Esophagus squamous epithelium (tissue), 4 donors: ENCODE results near the gene MRGPRD.

ENCODE experiments used
- CTCF ChIP-seq, 6 experiments: fragments of 450-650 bp in 4 of 6; fragments of 200-600 bp in 2 of 6; sonication (generic) in 2 of 6; IDR thresholded peaks; one replicate each; pipeline ENCODE4 v1.5.1; 2016 to 2019; ENCODE audit warnings: antibody characterized with exemption in 6 of 6, mild to moderate bottlenecking in 4 of 6, moderate library complexity in 4 of 6
- POLR2A ChIP-seq, 4 donors: fragments of 450-650 bp; IDR thresholded peaks; one replicate each; pipeline ENCODE4 v1.6.1; 2017; ENCODE audit warnings: antibody characterized with exemption in 4 of 4, mild to moderate bottlenecking in 4 of 4, moderate library complexity in 3 of 4

- no peak for TF ChIP-seq CTCF (IDR thresholded peaks at IDR 0.05)
- TF ChIP-seq POLR2A (IDR thresholded peaks at IDR 0.05) = no peak
Observed at GRCh38 chr11:68934321-68934645, 46.5 kb downstream of the MRGPRD start.
